ENCODE measurements around the gene OCA2. TPM values are rescaled to one million over a fixed set of nuclear protein-coding genes. Genes with fewer than 3 reads are reported as not detected.

OCA2 gene
- polyA plus RNA-seq, 1 donor from 2014 or later = 0.97 TPM

DNA sequence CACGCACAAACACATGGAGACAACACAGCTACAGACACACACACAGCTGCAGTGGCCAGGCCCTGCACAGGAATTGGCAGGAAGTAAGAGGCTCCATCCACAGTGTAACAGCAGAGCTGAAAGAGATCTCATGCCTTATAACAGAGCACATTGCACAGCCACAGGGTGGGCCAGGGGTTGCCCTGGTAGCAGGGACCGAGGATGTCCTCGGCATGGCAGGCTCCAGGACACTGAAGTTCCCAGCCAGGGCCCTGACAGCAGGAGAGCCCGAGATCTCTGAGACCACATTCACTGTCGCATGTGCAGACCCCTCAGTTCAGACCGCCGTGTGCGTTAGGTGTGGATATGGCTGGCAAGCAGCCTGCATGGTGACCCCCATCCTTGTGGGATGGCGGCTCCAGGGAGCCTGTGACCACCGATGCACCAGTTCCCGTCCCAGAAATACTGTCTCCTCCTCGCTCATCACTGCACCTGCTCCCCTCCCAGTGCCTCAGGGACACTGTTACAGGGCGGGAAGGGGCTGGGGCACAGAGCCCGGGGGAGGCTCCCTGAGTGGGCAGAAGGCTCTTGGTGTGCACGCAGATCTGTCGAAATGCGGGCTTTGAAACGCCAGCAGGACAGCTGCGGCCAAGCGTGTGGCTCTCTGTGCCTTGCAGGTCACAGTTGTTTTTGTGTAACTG, 1.5 kb upstream of the OCA2 start:
- Histone ChIP-seq H2AFZ (ENCODE audit: low read depth, low read length) (no peak overlapping the region), H3K36me3 (ENCODE audit: insufficient read depth, low read length) (no peaks in the 10 kb centered on the region), H3K79me2 (replicated peaks; ENCODE audit: insufficient read depth, low read length) (no peaks in the 10 kb centered on the region), H3F3A (ENCODE audit: insufficient read depth, low read length, poor library complexity, severe bottlenecking) (no peaks in the 10 kb centered on the region), H3K9me2 (ENCODE audit: insufficient read depth, low read length) (no peaks in the 10 kb centered on the region), H3K9me3 (ENCODE audit: low read length) (no peaks in the 10 kb centered on the region), H3K27me3 (ENCODE audit: insufficient read depth, low read depth, low read length) (peaks cover 54% of the 10 kb centered on the region), H3K4me3 (ENCODE audit: low read length) (no peak overlapping the region), H3K27ac (ENCODE audit: low read length) (no peak overlapping the region), H3K4me2 (ENCODE audit: low read length) (no peak overlapping the region), H4K20me1 (ENCODE audit: insufficient read depth) (no peaks in the 10 kb centered on the region), H3K9ac (ENCODE audit: low read length) (no peak overlapping the region)
- no peak for TF ChIP-seq RAD21 (conservative IDR thresholded peaks at IDR 0.05)
- TF ChIP-seq EP300 (conservative IDR thresholded peaks at IDR 0.05; ENCODE audit: poor library complexity, severe bottlenecking) = no peak
- no peak for TF ChIP-seq EZH2 (IDR thresholded peaks at IDR 0.05; ENCODE audit: borderline replicate concordance, insufficient read depth, low read length, poor library complexity, severe bottlenecking)
- TF ChIP-seq, protein P1, sequence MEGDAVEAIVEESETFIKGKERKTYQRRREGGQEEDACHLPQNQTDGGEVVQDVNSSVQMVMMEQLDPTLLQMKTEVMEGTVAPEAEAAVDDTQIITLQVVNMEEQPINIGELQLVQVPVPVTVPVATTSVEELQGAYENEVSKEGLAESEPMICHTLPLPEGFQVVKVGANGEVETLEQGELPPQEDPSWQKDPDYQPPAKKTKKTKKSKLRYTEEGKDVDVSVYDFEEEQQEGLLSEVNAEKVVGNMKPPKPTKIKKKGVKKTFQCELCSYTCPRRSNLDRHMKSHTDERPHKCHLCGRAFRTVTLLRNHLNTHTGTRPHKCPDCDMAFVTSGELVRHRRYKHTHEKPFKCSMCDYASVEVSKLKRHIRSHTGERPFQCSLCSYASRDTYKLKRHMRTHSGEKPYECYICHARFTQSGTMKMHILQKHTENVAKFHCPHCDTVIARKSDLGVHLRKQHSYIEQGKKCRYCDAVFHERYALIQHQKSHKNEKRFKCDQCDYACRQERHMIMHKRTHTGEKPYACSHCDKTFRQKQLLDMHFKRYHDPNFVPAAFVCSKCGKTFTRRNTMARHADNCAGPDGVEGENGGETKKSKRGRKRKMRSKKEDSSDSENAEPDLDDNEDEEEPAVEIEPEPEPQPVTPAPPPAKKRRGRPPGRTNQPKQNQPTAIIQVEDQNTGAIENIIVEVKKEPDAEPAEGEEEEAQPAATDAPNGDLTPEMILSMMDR (IDR thresholded peaks at IDR 0.05; ENCODE audit: poor library complexity, severe bottlenecking) = no peak
- TF ChIP-seq TAF1 (IDR thresholded peaks at IDR 0.05; ENCODE audit: low read depth) = no peak
- TF ChIP-seq, protein P2, sequence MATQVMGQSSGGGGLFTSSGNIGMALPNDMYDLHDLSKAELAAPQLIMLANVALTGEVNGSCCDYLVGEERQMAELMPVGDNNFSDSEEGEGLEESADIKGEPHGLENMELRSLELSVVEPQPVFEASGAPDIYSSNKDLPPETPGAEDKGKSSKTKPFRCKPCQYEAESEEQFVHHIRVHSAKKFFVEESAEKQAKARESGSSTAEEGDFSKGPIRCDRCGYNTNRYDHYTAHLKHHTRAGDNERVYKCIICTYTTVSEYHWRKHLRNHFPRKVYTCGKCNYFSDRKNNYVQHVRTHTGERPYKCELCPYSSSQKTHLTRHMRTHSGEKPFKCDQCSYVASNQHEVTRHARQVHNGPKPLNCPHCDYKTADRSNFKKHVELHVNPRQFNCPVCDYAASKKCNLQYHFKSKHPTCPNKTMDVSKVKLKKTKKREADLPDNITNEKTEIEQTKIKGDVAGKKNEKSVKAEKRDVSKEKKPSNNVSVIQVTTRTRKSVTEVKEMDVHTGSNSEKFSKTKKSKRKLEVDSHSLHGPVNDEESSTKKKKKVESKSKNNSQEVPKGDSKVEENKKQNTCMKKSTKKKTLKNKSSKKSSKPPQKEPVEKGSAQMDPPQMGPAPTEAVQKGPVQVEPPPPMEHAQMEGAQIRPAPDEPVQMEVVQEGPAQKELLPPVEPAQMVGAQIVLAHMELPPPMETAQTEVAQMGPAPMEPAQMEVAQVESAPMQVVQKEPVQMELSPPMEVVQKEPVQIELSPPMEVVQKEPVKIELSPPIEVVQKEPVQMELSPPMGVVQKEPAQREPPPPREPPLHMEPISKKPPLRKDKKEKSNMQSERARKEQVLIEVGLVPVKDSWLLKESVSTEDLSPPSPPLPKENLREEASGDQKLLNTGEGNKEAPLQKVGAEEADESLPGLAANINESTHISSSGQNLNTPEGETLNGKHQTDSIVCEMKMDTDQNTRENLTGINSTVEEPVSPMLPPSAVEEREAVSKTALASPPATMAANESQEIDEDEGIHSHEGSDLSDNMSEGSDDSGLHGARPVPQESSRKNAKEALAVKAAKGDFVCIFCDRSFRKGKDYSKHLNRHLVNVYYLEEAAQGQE (IDR thresholded peaks at IDR 0.05; ENCODE audit: borderline replicate concordance) = no peak
- no peak for TF ChIP-seq SMC3 (conservative IDR thresholded peaks at IDR 0.05; ENCODE audit: poor library complexity)
- no peak for TF ChIP-seq MXI1 (conservative IDR thresholded peaks at IDR 0.05; ENCODE audit: poor library complexity, severe bottlenecking)
- no peak for TF ChIP-seq POLR2AphosphoS5 (IDR thresholded peaks at IDR 0.05)

DNA sequence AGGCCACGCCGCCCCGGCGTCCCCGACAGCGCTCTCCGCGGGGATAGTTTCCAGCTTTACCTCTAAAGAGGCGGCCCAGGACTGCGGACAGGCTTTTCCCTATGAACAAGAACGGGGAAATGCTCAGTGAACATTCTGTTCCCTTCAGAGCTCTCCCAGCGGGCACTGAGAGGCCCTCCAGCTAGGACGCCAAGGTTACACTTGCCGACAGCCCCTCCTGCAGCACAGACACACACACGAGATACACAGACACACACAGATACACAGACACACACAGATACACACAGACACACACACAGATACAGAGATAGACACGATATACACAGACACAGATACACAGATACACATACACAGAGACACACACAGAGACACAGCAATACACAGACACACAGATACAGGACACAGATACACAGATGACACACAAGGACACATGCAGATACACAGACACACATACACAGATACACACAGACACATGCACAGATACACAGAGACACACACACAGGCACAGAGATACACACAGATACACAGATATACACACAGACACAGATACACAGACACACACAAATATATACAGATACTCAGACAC, 533 bp upstream of the OCA2 start:
- no peak for TF ChIP-seq EZH2 (IDR thresholded peaks at IDR 0.05; ENCODE audit: borderline replicate concordance, insufficient read depth, low read length, poor library complexity, severe bottlenecking)
- no peak for TF ChIP-seq TAF1 (IDR thresholded peaks at IDR 0.05; ENCODE audit: low read depth)
- TF ChIP-seq, protein P1 (IDR thresholded peaks at IDR 0.05; ENCODE audit: poor library complexity, severe bottlenecking) = no peak
- no peak for TF ChIP-seq POLR2AphosphoS5 (IDR thresholded peaks at IDR 0.05)
- no peak for TF ChIP-seq MXI1 (conservative IDR thresholded peaks at IDR 0.05; ENCODE audit: poor library complexity, severe bottlenecking)
- no peak for TF ChIP-seq SMC3 (conservative IDR thresholded peaks at IDR 0.05; ENCODE audit: poor library complexity)
- TF ChIP-seq RAD21 (conservative IDR thresholded peaks at IDR 0.05) = no peak
- TF ChIP-seq, protein P2 (IDR thresholded peaks at IDR 0.05; ENCODE audit: borderline replicate concordance) = no peak
- no peak for TF ChIP-seq EP300 (conservative IDR thresholded peaks at IDR 0.05; ENCODE audit: poor library complexity, severe bottlenecking)
- H3K36me3 ChIP-seq (ENCODE audit: insufficient read depth, low read length) = no peaks in the 10 kb centered on the region
- H3K4me2 ChIP-seq (ENCODE audit: low read length) = no peak overlapping the region
- no peaks in the 10 kb centered on the region for H4K20me1 ChIP-seq (ENCODE audit: insufficient read depth)
- H3K9me3 ChIP-seq (ENCODE audit: low read length) = no peaks in the 10 kb centered on the region
- H3K9ac ChIP-seq (ENCODE audit: low read length) = no peak overlapping the region
- peaks cover 55% of the 10 kb centered on the region for H3K27me3 ChIP-seq (ENCODE audit: insufficient read depth, low read depth, low read length)
- no peaks in the 10 kb centered on the region for H3F3A ChIP-seq (ENCODE audit: insufficient read depth, low read length, poor library complexity, severe bottlenecking)
- no peak overlapping the region for H2AFZ ChIP-seq (ENCODE audit: low read depth, low read length)
- H3K9me2 ChIP-seq (ENCODE audit: insufficient read depth, low read length) = no peaks in the 10 kb centered on the region
- no peak overlapping the region for H3K4me3 ChIP-seq (ENCODE audit: low read length)
- H3K27ac ChIP-seq (ENCODE audit: low read length) = no peak overlapping the region
- no peaks in the 10 kb centered on the region for H3K79me2 ChIP-seq (replicated peaks; ENCODE audit: insufficient read depth, low read length)

Measured in neural cell (in vitro differentiated cells).